A549 (cell line): ENCODE results near the gene CYB561.

Source experiments
- CTCF ChIP-seq: fragments of >200 bp; sonication (Bioruptor Twin); formaldehyde crosslinking; IDR thresholded peaks from 3 replicates; pipeline ENCODE4 v1.5.1; 2016
- KDM5A ChIP-seq: fragments of 200-600 bp; sonication (generic); IDR thresholded peaks from 2 replicates; pipeline ENCODE4 v1.6.1; 2016; ENCODE audit warnings: antibody characterized with exemption, mild to moderate bottlenecking
- MAX ChIP-seq: IDR thresholded peaks from 2 replicates; pipeline ENCODE4 v1.6.1; 2012
- MYC ChIP-seq: IDR thresholded peaks from 2 replicates; pipeline ENCODE4 v1.6.1; 2012; ENCODE audit warnings: mild to moderate bottlenecking, inconsistent platforms, low read length, improper control_type of control experiment, borderline replicate concordance
- RAD21 ChIP-seq, 2 experiments: fragments of >200 bp in 1 of 2; sonication (Bioruptor Twin) in 1 of 2; formaldehyde crosslinking in 1 of 2; IDR thresholded peaks in 1 of 2; conservative IDR thresholded peaks in 1 of 2; 2 replicates in 1 of 2; 3 replicates in 1 of 2; pipeline ENCODE4 v1.6.1; 2012 to 2018; ENCODE audit warnings: inconsistent platforms in 1 of 2
- ZFP36 ChIP-seq: fragments of 450-650 bp; IDR thresholded peaks from 2 replicates; pipeline ENCODE4 v1.6.1; 2014; ENCODE audit warnings: borderline replicate concordance; ENCODE audit not compliant: partially characterized antibody

- TF ChIP-seq RAD21 (conservative IDR thresholded peaks at IDR 0.05 in 1 of 2, IDR thresholded peaks at IDR 0.05 in 1 of 2) (no peak), ZFP36 (no peak), MYC (no peak), MAX (no peak), CTCF (no peak), KDM5A (no peak)
Observed at GRCh38 chr17:63491413-63491812, 45.3 kb upstream of the CYB561 start.
